Non-pigmented ciliary epithelial cell (primary cell): ENCODE measurements around the gene FERMT3.

ENCODE experiments used
- DNase-seq: peaks from one replicate; pipeline ENCODE4 v3.0.0-alpha.2; 2010; ENCODE audit warnings: low read depth

FERMT3 gene

GRCh38 chr11:64264371-64264852, 57.9 kb downstream of the FERMT3 start:
- DNase-seq, result no peak

- DNase-seq, result no peak
Observed at GRCh38 chr11:64265176-64266160, 58.9 kb downstream of the FERMT3 start.

GRCh38 chr11:64266339-64266738, 59.8 kb downstream of the FERMT3 start:
- no peak for DNase-seq

GRCh38 chr11:64267207-64267945, 60.9 kb downstream of the FERMT3 start:
- DNase-seq, result no peak

- no peak for DNase-seq
Observed at GRCh38 chr11:64268025-64268892, 61.7 kb downstream of the FERMT3 start.

- no peak for DNase-seq
Observed at GRCh38 chr11:64268893-64269539, 62.5 kb downstream of the FERMT3 start.

- peak; percentile 99 for DNase-seq
Observed at GRCh38 chr11:64269540-64270220, 63.2 kb downstream of the FERMT3 start.
